Measurements from ENCODE around the gene PRTFDC1. TPM values are rescaled to one million over a fixed set of nuclear protein-coding genes. Genes with fewer than 3 reads are reported as not detected.

Gene PRTFDC1
- total RNA-seq, 1 experiment from 2014 or later: 22.7 TPM

DNA sequence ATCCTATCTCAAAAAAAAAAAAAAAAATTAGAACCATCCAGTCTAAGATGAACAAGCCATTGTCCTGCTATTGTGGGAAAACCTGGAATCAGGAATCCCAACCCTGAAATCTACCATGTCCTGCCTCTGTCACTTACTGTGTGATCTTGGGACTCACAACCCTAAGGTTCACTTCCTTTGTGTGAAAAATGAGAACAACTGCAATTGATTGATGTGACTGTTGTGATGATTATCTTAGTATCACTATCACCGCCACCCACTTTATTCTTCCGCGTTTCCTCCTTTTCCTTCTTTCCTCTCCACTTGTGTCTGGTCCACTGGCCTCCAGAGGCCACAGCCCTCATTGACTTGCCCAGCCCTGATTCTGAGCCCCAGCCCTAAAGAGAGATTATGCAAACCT, 12.6 kb upstream of the PRTFDC1 start:
- DNase-seq: no peak
- no peak overlapping the region for H3K4me3 Mint-ChIP-seq (ENCODE audit: low read depth, unreplicated experiment)
- CTCF ChIA-PET: no interaction called here
- TF ChIP-seq, protein P1, sequence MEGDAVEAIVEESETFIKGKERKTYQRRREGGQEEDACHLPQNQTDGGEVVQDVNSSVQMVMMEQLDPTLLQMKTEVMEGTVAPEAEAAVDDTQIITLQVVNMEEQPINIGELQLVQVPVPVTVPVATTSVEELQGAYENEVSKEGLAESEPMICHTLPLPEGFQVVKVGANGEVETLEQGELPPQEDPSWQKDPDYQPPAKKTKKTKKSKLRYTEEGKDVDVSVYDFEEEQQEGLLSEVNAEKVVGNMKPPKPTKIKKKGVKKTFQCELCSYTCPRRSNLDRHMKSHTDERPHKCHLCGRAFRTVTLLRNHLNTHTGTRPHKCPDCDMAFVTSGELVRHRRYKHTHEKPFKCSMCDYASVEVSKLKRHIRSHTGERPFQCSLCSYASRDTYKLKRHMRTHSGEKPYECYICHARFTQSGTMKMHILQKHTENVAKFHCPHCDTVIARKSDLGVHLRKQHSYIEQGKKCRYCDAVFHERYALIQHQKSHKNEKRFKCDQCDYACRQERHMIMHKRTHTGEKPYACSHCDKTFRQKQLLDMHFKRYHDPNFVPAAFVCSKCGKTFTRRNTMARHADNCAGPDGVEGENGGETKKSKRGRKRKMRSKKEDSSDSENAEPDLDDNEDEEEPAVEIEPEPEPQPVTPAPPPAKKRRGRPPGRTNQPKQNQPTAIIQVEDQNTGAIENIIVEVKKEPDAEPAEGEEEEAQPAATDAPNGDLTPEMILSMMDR (IDR thresholded peaks at IDR 0.05; ENCODE audit: unreplicated experiment): no peak
- no peaks in the 10 kb centered on the region for H3K9me3 Mint-ChIP-seq (ENCODE audit: low read depth, unreplicated experiment)
- no TSS peak for BruUV-seq (replicated peaks)
- H3K36me3 Mint-ChIP-seq (ENCODE audit: insufficient read depth, unreplicated experiment): no peaks in the 10 kb centered on the region
- H3K4me1 Mint-ChIP-seq (ENCODE audit: low read depth, unreplicated experiment): peaks cover 8% of the 10 kb centered on the region
- H3K27me3 Mint-ChIP-seq (ENCODE audit: unreplicated experiment): no peaks in the 10 kb centered on the region
- no peak overlapping the region for H3K27ac Mint-ChIP-seq (ENCODE audit: unreplicated experiment)
- intact Hi-C loops (cut with micrococcal nuclease; ENCODE audit: unreplicated experiment): no loop called here

DNA sequence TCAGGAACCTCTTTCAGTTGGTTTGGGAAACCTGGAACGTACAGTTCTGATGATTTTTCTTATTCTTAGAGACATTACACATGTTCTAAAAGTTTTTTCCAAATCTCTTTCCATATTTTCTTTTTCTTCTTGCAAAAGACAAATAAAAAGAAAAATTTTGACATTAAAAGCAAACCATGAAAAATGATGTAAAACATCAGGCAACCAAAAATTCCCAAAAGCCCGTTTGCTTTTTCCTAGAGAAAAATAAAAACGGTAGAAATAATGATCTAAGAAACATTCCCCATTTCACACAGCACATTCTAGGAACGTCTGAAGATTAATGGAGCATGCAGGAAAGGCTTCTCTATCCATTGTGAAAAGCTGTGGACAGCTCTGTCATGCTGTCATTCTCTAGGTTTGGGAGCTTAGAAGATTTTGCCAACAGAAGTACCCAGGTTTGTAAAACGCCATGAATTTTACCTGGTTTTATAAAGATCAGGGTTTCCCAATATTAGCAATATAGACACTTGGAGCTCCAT, 11.2 kb upstream of the PRTFDC1 start:
- TF ChIP-seq, protein P1 (IDR thresholded peaks at IDR 0.05; ENCODE audit: unreplicated experiment): no peak
- CTCF ChIA-PET: interaction anchor here (1.4 to 1.5 kb wide), 2 partner anchors 8 to 9 kb away, joined by 4 read pairs; no protein-coding TSS in a partner anchor
- Mint-ChIP-seq H3K27me3 (ENCODE audit: unreplicated experiment) (no peaks in the 10 kb centered on the region), H3K4me3 (ENCODE audit: low read depth, unreplicated experiment) (no peak overlapping the region), H3K4me1 (ENCODE audit: low read depth, unreplicated experiment) (peaks cover 17% of the 10 kb centered on the region), H3K36me3 (ENCODE audit: insufficient read depth, unreplicated experiment) (no peaks in the 10 kb centered on the region), H3K9me3 (ENCODE audit: low read depth, unreplicated experiment) (no peaks in the 10 kb centered on the region), H3K27ac (ENCODE audit: unreplicated experiment) (no peak overlapping the region)
- BruUV-seq (replicated peaks): no TSS peak
- intact Hi-C loops (cut with micrococcal nuclease; ENCODE audit: unreplicated experiment): no loop called here
- DNase-seq: no peak

DNA sequence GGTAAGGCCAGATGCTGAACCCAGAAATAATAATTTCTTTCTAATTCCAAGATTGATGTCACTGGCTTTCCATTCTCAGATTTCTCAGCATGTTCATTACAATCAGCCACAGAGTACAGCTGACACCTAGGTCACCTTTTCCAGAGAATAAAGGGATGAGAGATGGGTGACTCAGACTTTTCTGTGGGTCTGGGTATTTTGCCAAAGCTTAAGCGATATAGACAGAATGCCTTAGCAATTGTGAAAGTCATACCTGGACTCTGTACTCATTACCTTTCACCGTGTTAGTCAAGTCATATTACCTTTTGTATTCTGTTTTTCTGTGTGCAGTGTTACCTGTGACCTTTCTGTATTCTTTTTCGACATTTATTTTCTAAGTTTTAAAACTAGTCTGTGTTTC, 10.6 kb upstream of the PRTFDC1 start:
- TF ChIP-seq, protein P1 (IDR thresholded peaks at IDR 0.05; ENCODE audit: unreplicated experiment): no peak
- intact Hi-C loops (cut with micrococcal nuclease; ENCODE audit: unreplicated experiment): no loop called here
- Mint-ChIP-seq H3K36me3 (ENCODE audit: insufficient read depth, unreplicated experiment) (no peaks in the 10 kb centered on the region), H3K4me3 (ENCODE audit: low read depth, unreplicated experiment) (no peak overlapping the region), H3K9me3 (ENCODE audit: low read depth, unreplicated experiment) (no peaks in the 10 kb centered on the region), H3K27me3 (ENCODE audit: unreplicated experiment) (no peaks in the 10 kb centered on the region), H3K4me1 (ENCODE audit: low read depth, unreplicated experiment) (peaks cover 19% of the 10 kb centered on the region), H3K27ac (ENCODE audit: unreplicated experiment) (peak overlapping the region; percentile 35)
- CTCF ChIA-PET: interaction anchor here (0.6 to 1.5 kb wide), 4 partner anchors 8 to 1819 kb away, joined by 3 to 7 read pairs (median 4); no protein-coding TSS in a partner anchor
- DNase-seq: peak; percentile 39
- no TSS peak for BruUV-seq (replicated peaks)

DNA sequence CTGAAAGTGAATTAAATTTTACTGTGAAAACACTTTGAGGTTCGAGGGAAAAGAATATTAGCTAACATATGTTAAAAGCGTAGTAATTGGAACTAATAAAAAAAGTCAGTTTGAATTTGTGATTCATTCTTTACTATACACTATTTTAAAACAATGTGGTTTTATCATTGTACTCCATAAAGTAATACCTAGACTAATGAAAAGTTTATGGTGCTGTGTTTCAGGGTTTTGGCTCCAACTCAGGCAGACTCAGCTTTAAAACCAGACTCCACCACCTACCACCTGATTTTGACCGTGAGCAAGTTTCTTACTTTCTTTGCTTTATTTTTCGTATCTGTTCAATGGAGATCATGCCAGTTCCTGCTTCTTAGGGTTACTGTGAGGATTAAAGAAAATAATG, 9.2 kb upstream of the PRTFDC1 start:
- DNase-seq: no peak
- no TSS peak for BruUV-seq (replicated peaks)
- Mint-ChIP-seq H3K27me3 (ENCODE audit: unreplicated experiment) (no peaks in the 10 kb centered on the region), H3K36me3 (ENCODE audit: insufficient read depth, unreplicated experiment) (no peaks in the 10 kb centered on the region), H3K9me3 (ENCODE audit: low read depth, unreplicated experiment) (no peaks in the 10 kb centered on the region), H3K27ac (ENCODE audit: unreplicated experiment) (no peak overlapping the region), H3K4me1 (ENCODE audit: low read depth, unreplicated experiment) (peaks cover 19% of the 10 kb centered on the region), H3K4me3 (ENCODE audit: low read depth, unreplicated experiment) (no peak overlapping the region)
- TF ChIP-seq, protein P1 (IDR thresholded peaks at IDR 0.05; ENCODE audit: unreplicated experiment): no peak
- CTCF ChIA-PET: interaction anchor here (1.4 kb wide), 1 partner anchor 9 kb away, joined by 7 read pairs; no protein-coding TSS in a partner anchor
- intact Hi-C loops (cut with micrococcal nuclease; ENCODE audit: unreplicated experiment): no loop called here
